ENCODE results near the gene UQCC2. TPM values are rescaled to one million over a fixed set of nuclear protein-coding genes. Genes with fewer than 3 reads are reported as not detected.

UQCC2 gene
- total RNA-seq, 3 donors from 2014 or later = 41.8 to 48.6 (median 45.7) TPM

DNA sequence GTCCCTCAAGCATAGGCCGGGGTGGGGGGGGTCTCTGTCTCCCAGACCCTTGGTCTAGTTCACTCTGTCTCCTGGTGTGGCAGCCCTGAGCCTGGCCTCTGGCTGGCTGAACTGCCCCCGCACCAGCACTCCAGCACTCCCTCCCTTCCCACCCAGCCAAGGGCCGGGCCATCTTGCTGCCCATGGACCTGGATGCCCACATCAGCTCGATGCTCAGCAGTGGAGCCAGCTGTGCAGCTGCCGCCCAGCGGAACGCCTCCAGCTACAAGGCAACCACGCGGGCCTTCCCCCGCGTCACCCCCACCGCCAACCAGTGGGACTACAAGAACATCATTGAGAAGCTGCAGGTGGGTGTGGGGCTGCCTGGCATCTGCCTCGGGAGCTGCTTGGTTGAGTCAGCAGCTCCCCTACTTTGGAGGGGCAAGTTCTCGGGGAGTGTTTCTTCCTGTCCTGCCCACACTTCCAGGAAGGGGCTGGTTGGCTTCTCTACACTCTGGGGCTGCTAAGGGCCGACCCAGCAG is 28.4 kb downstream of the UQCC2 start:
- intact Hi-C loops (cut with DNase I, micrococcal nuclease) = no loop called here
- peaks cover 4% of the 10 kb centered on the region for H3K36me3 ChIP-seq (ENCODE audit: low read depth)

DNA sequence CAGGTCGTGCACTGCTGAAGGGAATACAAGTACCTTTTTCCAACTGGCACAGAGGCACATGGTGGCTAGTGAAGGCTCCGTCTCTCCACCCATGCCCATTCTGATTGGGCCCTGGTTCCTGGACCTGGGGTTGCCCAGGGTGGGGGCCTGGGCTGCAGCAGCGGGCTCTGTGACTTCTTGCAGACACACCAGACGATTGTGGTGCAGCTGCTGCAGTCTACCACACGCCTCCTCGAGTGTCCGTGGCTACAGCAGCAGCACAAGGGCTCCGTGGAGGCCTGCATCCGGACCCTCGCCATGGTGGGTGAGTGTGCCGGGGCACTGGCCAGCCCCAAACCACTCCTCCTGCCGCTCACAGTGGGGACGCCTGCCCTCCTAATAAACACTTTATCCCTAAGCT is 29.2 kb downstream of the UQCC2 start:
- DNase-seq (no peak), ATAC-seq (no peak)
- no peak overlapping the region for H3K4me3 ChIP-seq
- peaks cover 4% of the 10 kb centered on the region for H3K36me3 ChIP-seq (ENCODE audit: low read depth)
- intact Hi-C loops (cut with DNase I, micrococcal nuclease) = no loop called here
- no peaks in the 10 kb centered on the region for H3K4me1 ChIP-seq (ENCODE audit: low read depth)
- TF ChIP-seq, protein P1, sequence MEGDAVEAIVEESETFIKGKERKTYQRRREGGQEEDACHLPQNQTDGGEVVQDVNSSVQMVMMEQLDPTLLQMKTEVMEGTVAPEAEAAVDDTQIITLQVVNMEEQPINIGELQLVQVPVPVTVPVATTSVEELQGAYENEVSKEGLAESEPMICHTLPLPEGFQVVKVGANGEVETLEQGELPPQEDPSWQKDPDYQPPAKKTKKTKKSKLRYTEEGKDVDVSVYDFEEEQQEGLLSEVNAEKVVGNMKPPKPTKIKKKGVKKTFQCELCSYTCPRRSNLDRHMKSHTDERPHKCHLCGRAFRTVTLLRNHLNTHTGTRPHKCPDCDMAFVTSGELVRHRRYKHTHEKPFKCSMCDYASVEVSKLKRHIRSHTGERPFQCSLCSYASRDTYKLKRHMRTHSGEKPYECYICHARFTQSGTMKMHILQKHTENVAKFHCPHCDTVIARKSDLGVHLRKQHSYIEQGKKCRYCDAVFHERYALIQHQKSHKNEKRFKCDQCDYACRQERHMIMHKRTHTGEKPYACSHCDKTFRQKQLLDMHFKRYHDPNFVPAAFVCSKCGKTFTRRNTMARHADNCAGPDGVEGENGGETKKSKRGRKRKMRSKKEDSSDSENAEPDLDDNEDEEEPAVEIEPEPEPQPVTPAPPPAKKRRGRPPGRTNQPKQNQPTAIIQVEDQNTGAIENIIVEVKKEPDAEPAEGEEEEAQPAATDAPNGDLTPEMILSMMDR (IDR thresholded peaks at IDR 0.05) = no peak
- H3K9me3 ChIP-seq = no peaks in the 10 kb centered on the region

More for the DNA sequence above, 28.4 kb downstream of the UQCC2 start:
- DNase-seq (no peak), ATAC-seq (no peak)
- no peak overlapping the region for H3K4me3 ChIP-seq
- H3K4me1 ChIP-seq (ENCODE audit: low read depth) = no peaks in the 10 kb centered on the region
- TF ChIP-seq, protein P1 (IDR thresholded peaks at IDR 0.05) = no peak
- H3K9me3 ChIP-seq = no peaks in the 10 kb centered on the region

DNA sequence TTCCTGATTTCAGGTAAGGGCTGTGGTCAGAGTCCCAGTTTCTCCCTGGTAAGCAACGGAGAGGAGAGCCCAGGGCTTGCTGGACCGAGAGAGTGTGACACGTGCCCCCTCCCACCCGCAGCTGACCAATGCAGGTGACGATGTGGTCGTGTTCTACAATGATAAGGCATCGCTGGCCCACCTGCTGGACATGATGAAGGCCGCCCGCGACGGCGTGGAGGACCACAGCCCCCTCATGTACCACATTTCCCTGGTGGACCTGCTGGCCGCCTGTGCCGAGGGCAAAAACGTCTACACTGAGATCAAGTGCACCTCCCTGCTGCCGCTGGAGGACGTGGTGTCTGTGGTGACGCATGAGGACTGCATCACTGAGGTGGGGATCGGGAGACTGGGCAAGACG is 31.7 kb downstream of the UQCC2 start:
- no peaks in the 10 kb centered on the region for H3K4me1 ChIP-seq (ENCODE audit: low read depth)
- H3K9me3 ChIP-seq = no peaks in the 10 kb centered on the region
- TF ChIP-seq, protein P1 (IDR thresholded peaks at IDR 0.05) = no peak
- intact Hi-C loops (cut with DNase I, micrococcal nuclease) = no loop called here
- no peak for ATAC-seq
- no peak overlapping the region for H3K4me3 ChIP-seq
- H3K36me3 ChIP-seq (ENCODE audit: low read depth) = no peaks in the 10 kb centered on the region
- DNase-seq = no peak

- H3K4me1 ChIP-seq (ENCODE audit: low read depth) = no peaks in the 10 kb centered on the region
- TF ChIP-seq, protein P1 (IDR thresholded peaks at IDR 0.05) = no peak
- H3K36me3 ChIP-seq (ENCODE audit: low read depth) = peaks cover 7% of the 10 kb centered on the region
- H3K4me3 ChIP-seq = no peak overlapping the region
- intact Hi-C loops (cut with DNase I, micrococcal nuclease) = no loop called here
- no peaks in the 10 kb centered on the region for H3K9me3 ChIP-seq
- DNase-seq (no peak), ATAC-seq (no peak)
Observed at GRCh38 chr6:33678932-33679490, 32.5 kb downstream of the UQCC2 start.

DNA sequence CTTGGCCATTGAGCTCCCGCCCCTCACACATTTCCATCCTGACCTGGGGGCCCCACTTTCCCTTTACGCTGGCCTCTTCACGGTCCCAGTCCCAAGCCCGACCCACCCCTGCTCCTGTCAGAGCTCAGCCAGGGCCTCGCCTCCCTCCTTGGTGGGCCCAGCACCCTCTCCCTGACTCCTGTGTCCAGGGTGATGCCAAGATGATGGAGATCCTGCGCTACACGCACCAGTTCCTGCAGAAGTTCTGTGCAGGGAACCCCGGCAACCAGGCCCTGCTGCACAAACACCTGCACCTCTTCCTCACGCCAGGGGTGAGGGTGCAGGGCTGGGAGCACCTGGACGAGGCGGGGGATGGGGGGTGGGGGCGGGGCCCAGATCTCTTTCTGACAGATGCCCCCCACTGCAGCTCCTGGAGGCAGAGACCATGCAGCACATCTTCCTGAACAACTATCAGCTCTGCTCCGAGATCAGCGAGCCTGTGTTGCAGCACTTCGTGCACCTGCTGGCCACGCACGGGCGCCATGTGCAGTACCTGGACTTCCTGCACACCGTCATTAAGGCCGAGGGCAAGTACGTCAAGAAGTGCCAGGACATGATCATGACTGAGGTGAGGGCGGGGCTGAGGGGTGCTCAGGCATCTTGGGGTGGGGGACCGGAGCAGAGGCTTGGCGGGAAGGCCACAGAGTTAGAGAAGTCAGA is 33.1 kb downstream of the UQCC2 start:
- DNase-seq (no peak), ATAC-seq (no peak)
- peaks cover 7% of the 10 kb centered on the region for H3K36me3 ChIP-seq (ENCODE audit: low read depth)
- TF ChIP-seq, protein P1 (IDR thresholded peaks at IDR 0.05) = no peak
- no peaks in the 10 kb centered on the region for H3K4me1 ChIP-seq (ENCODE audit: low read depth)
- no peak overlapping the region for H3K4me3 ChIP-seq
- H3K9me3 ChIP-seq = no peaks in the 10 kb centered on the region
- intact Hi-C loops (cut with DNase I, micrococcal nuclease) = no loop called here
